GM18526 (cell line): Measurements from ENCODE around the gene MEGF11.

Experiments
- POLR2A ChIP-seq: IDR thresholded peaks from 3 replicates; pipeline ENCODE4 v1.6.1; 2011; ENCODE audit not compliant: insufficient read length; ENCODE audit errors: extremely low read depth

The MEGF11 gene

DNA sequence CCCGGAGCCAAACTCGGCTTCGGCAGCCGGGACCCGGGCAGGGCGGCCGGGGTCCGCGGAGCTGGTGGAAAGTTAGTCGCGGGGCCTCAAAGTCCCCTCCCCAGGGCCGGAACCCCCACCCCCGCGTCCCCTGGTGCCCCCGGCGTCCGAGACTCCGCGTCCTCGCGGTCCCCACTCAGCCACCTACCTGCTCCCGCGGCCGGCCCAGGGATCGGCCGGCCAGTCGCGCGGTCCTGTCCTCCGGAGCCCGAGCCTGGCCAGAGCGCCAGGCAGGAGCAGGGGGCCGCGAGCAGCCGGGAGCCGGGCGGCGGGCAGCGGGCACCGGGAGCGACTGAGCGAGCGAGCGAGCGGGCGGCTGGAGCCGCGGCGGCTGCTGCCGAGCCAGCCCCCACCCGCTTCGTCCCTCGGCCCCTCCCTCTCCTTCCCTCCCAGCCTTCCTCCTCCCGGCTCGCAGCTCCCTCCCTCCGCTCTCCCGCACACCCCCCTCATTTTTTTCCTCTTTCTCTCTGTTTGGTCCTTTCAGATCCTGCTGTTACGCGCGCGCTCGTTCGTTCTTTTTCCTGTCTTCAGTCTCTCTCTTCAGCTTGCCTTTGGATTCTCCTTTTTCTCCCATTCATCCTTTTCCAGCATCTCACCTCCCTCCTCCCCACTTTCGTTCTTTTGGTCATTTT lies at the start of gene MEGF11:
TSS of gene MEGF11 (minus strand) at position 333 of the 671 bp plus-strand sequence. CDS start 125,347 bp downstream, outside the sequence.
- no peak for TF ChIP-seq POLR2A

DNA sequence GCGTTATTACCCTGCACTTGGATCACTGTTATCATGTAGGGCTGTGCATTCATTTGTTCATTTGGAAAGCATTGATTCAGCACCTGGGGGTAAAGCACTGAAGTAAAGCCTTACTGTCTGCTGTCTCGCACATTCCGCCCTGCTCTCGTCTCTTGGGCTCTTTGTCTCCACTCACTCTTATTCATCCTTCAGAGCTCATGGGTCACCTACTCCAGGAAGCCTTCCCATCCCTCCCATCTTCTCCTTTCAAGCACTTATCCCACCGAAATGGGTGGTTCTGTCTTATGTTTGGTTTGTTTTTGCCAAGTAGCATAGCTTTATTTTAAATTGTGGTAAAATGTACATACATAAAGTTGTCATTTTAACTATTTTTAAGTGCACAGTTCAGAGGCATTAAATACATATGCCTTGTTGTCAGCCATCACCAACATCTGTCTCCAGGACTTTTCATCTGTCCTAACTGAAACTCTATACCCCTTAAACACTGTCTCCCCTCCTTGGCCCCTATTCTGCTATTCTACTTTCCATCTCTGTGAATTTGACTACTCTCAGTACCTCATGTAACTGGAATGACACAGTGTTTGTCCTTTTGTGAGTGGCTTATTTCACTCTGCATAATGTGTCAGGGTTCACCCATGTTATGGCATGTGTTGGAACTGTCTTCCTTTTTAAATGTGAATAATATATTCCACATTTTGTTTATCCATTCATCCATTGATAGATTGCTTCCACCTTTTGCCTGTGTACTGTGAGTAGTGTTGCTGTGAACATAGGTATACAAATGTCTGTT lies 49.1 kb upstream of the MEGF11 start:
- TF ChIP-seq POLR2A = no peak

DNA sequence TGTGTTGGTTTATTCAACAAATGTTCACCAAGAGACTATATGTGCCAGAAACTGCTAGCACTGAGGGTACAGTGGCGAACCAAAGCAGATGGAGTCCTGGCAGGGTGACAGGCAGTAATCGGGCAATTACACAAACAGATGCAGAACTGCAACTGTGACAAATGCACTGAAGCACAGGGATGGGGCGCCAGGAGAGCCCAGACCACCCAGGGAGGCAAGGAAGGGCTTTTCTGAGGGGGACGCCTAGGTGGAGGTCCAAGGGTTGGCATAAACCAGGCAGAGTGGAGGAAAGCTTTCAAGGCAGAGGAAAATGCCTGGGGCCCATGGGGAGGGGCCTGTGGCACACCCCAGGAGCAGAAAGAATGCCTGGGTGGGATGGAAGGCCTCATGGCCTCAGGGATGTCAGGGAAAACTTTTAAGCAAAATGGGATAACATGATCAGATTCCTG lies 45.3 kb upstream of the MEGF11 start:
- TF ChIP-seq POLR2A = no peak

DNA sequence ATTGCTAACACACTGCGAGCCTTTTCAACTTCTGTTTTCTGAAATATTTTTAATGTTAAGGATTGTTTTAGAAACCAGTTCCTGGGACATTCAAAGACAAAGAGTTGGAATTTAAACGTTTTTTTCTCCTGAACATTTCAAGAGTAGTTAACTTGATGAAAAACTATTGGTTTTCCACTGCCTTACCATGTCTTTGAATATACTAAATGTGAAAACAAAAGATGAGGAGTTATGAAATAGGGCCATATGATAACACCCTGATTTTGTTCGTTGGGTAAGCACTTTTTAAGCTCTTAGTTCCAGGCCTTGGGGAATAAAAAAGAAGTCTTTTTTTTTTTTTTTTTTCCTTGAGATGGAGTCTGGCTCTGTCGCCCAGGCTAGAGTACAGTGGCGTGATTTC lies 42.6 kb upstream of the MEGF11 start:
- TF ChIP-seq POLR2A = no peak

DNA sequence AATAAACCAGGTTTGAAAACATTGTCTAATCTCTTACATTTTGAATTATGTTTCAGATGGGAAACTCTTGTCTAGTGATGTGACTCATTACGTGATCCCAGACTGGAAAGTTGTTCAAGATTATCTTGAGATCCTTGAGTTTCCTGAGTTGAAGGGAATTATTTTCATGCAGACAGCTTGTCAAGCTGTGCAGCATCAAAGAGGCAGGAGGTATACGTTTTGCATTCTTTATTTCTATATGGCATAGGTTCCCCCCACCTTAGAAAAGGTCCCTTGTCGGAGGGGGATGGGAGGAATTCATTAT lies 41.3 kb upstream of the MEGF11 start:
- TF ChIP-seq POLR2A = no peak

DNA sequence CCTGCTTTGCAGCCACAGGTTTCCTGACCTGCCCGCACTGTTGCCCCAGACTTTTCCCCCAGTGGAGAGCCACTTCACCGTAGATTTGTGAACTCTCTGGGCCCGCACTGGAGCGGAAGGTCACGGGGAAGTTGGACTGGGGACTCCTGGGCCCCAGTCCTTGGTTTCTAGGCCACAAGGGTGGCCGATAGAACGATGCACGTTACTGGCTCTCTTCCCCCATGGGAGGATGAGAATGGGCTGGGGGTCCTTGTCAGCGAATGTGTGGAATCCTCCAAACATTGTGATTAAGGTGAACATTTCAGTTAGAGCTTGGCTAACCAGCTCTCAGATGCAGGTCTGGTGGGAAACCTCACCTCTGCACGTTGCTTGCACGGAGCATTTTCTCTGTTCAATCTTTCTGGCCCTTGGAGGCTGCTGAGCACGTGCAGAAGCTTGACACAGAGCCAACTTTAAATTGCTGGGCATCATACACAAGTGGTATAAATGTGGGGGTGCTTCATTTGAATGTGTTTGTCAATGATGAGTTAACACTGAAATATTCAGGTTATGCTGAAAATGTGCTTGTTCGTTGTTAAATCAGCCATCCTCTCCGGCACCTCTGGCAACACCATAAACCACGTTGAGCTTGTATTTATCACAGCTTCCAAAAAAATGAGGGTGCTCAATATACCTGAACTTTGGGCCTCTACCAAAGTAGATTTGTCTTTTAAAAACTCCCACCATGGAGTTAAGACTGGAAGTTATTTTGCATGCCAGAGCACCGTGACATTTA lies 40.8 kb upstream of the MEGF11 start:
- no peak for TF ChIP-seq POLR2A

DNA sequence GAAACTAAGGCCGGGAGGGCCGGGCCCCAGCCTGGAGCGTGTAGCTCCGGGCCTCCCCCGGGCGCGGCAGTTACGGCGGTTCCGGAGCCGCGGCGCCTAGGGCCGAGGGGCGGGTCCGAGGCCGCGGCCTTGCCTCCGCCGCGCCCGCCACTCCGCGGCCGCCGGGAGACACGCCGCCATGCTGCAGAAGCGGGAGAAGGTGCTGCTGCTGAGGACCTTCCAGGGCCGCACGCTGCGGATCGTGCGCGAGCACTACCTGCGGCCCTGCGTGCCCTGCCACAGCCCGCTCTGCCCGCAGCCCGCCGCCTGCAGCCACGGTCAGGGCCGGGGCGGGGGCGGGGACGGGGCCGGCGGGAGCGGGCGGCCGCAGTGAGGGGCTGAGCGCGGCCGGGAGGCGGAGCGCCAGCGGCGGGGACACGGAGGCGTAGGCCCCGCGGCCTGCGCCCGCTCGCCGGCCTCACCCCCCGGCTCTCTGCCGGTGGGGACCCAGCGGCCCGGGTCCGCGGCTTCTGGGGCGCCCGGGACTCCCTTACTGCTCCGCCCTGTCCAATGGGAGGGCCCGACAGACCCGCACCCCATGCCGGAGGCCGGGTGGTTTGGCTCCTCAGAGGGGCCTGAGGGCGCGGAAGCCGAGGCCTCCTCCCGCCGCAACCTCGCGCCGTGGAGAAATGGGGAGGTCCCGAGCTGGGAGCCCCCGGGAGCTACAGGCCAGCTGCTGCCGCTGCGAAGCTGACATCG lies 40.0 kb upstream of the MEGF11 start, which contains the start of gene DIS3L:
TSS of gene DIS3L (plus strand) at position 150 of the 738 bp plus-strand sequence. CDS start at position 179, 29 bp downstream.
- TF ChIP-seq POLR2A = peak; percentile 55

DNA sequence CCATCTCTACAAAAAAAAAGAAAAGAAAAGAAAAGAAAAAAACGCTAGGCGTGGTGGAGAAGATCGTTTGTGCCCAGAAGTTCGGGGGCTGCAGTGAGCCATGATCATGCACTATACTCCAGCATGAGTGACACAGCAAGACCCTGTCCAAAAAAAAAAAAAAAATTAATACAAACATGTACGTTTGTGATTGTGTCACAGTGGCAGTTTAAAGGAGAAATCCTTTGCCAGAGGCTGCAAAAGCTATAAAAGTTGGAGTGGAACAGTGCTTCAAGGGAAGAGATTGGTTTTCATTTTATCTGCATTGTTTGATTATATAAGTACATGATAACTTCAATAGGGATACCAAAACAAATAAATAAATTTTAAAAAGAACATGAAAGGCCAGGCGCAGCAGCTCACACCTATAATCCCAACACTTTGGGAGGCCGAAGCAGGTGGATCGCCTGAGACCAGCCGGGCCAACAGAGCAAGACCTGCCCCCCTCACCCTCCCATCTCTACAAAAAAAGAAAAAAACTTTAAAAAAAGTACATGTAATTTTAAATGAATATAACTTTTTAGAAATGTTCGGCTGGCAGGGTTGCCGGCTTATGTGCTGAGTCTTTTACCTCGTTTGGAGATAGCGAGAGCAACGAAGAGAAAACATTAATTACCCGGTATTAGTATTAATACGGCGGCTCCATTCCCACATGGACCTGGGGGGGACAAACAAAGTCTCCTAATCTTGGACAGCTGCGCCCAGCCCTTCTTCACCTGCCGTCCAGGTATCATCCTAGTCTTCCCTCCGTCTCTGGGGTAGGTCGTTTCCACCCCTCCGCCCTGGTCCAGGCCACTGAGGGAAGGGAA lies 39.2 kb upstream of the MEGF11 start:
- no peak for TF ChIP-seq POLR2A

DNA sequence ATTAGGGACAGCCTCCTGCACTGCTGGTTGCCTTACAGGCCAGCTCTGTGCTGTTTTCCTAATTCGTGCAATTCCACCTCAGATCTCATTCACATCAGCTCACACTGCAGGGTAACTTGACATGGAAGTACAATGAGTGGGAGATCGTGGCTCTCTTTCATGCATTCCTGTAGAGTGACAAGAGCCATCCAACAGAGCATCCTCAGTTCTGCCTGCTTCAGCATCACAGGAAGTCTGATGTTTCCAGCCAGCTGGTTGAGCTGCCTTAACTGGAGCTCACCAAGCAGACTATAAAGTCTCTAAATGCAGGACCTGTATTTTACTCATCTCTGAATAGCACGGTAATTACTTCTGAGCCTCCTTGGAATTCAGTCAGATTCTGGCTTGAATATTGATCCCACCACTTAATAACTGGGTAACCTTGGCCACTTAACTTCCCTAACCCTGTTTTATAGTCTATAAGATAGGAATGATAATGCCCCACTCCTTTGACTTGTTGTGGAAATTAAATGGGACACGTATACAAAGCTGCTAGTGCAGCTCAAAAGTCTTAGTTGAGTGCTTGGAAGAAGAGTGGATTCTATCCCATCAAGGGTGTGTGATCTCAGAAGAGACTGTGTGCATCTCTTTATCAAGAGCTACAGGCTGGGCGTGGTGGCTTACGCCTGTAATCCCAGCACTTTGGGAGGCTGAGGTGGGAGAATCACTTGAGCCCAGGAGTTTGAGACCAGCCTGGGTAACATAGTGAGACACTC lies 38.4 kb upstream of the MEGF11 start:
- TF ChIP-seq POLR2A = no peak

DNA sequence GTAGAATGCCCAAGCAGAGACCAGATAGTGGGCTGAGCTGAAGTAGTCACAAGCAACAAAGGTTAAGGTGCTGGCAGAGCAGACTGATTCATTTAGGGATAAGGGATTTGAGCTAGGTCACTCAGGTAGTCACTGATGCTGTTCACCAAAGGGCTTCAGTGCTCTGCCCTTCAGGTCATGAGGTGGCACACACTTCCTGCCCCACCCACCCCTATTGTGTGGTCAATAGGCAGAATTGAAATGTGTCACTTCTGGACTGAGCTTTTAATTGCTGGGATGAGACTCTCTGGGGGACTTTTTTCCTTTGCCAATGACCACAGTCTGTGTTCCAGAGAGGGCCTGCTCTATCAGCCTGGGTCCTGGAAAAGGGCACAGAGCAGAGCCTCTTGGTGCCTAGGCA lies 37.0 kb upstream of the MEGF11 start:
- TF ChIP-seq POLR2A = no peak

DNA sequence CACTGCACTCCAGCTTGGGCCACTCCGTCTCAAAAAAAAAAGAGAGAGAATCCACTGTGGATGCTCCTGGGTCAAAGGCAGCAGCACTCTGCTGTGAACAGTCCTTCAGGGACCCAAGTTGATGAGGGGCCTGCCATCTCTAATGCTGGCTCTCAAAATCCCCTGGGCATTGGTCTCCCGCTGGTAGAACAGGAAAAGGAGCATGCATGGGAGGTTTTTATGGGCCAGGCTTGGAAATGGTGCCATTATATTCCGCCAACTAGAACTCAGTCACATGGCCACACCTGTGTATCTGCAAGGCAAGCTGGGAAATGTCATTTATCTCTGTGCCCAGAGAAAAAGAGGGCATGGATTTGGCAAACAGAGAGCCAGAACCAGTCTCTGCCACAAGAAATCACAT lies 36.5 kb upstream of the MEGF11 start:
- TF ChIP-seq POLR2A = no peak

DNA sequence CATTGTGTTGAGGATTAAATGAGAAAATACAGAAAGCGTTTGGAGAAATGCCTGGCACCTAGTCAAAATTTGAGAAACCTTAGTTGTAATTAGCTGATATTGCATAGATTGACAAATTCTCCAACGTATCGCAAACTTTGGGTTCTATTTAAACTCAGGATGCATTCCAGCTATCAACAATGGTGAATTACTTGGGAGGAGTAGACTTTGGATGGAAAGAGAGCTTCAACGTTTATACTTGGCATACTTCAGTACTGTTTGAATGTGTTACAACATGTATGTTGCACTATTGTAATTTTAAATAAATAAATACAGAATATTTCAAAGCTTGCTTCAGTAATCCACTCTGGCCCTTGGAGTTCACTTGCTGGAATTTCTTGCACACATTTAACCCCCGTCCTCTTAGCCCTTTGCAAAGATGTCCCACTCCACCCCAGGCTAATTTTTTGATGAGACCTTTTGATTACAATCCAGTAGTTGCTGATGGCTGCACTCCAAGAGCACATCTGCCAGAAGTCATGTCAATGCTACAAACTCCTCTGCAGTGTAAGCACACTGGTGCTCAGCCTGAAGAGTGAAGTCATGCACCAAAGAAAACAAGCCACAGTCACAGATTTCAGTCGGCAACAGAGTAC lies 35.1 kb upstream of the MEGF11 start:
- no peak for TF ChIP-seq POLR2A

DNA sequence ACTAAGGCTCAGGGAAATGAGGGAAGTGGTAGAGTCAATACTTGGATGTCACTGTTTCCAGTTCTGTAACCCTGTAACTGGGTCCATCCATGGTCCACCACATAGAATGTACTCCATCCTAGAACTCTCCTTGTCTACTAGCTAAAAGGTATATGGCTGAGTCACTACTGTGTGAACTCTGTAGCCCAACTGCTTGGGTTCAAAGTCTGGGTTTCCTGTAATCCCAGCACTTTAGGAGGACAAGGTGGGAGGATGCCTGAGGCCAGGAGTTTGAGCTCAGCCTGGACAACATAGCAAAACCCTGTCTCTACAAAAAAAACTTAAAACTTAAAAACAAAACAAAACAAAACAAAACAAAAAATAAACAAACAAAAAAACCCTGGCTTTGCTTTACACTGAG lies 34.5 kb upstream of the MEGF11 start:
- TF ChIP-seq POLR2A = no peak
